BJ (cell line): ENCODE measurements around the gene JAK1. TPM values are rescaled to one million over a fixed set of nuclear protein-coding genes. Genes with fewer than 3 reads are reported as not detected.

Experiments
- CTCF ChIA-PET: fragments of 350-600 bp; formaldehyde crosslinking; extraction: SDS; loops from one replicate; lab custom pipeline; 2021; ENCODE audit warnings: antibody characterized with exemption, inconsistent platforms; lab: Yijun Ruan, JAX
- POLR2A ChIA-PET: fragments of 300-600 bp; sonication (Branson Sonifier 250); formaldehyde crosslinking; extraction: SDS; loops from one replicate; lab custom pipeline; 2021; ENCODE audit warnings: antibody characterized with exemption; lab: Charles Lee
- DNase-seq: peaks from one replicate; pipeline ENCODE4 v3.0.0-alpha.2; 2011; ENCODE audit warnings: low read depth
- H3K27me3 ChIP-seq: 2 replicates; pipeline ENCODE4 v1.6.0; 2011; ENCODE audit warnings: low read length; ENCODE audit not compliant: control insufficient read depth, insufficient read depth
- H3K36me3 ChIP-seq: 2 replicates; pipeline ENCODE4 v1.5.1; 2011; ENCODE audit warnings: low read length; ENCODE audit not compliant: control insufficient read depth, insufficient read depth
- H3K4me3 ChIP-seq: 2 replicates; pipeline ENCODE4 v1.5.1; 2011; ENCODE audit warnings: low read depth, mild to moderate bottlenecking, control low read depth, low read length
- CTCF ChIP-seq: IDR thresholded peaks from 2 replicates; pipeline ENCODE4 v1.5.1; 2011; ENCODE audit warnings: low read depth, mild to moderate bottlenecking, control low read depth, inconsistent platforms, low read length, moderate library complexity; ENCODE audit not compliant: insufficient read depth
- polyA plus RNA-seq: library from polyadenylated mRNA; depleted of rRNA; stranded (reverse); fragments of >200 nt; gene quantifications from 2 replicates; pipeline ENCODE4 v1.2.3, GENCODE V29; 2011

JAK1 gene
- polyA plus RNA-seq, 1 experiment, result 95.0 TPM

GRCh38 chr1:64878931-64879611 is 87.3 kb downstream of the JAK1 start:
- no peak for TF ChIP-seq CTCF
- POLR2A ChIA-PET, result no interaction called here
- no peaks in the 10 kb centered on the region for H3K27me3 ChIP-seq
- H3K4me3 ChIP-seq, result no peak overlapping the region
- CTCF ChIA-PET, result interaction anchor here (0.6 to 1.7 kb wide), 2 partner anchors 11 to 12 kb away, joined by 3 read pairs; no protein-coding TSS in a partner anchor
- peaks cover 17% of the 10 kb centered on the region for H3K36me3 ChIP-seq
- DNase-seq, result no peak

GRCh38 chr1:64878090-64878489 is 88.3 kb downstream of the JAK1 start:
- TF ChIP-seq CTCF, result no peak
- Histone ChIP-seq H3K27me3 (no peaks in the 10 kb centered on the region), H3K4me3 (no peak overlapping the region), H3K36me3 (peaks cover 21% of the 10 kb centered on the region)
- no peak for DNase-seq
- POLR2A ChIA-PET, result no interaction called here
- CTCF ChIA-PET, result no interaction called here

- CTCF ChIA-PET, result no interaction called here
- POLR2A ChIA-PET, result no interaction called here
- Histone ChIP-seq H3K4me3 (no peak overlapping the region), H3K27me3 (no peaks in the 10 kb centered on the region), H3K36me3 (peaks cover 19% of the 10 kb centered on the region)
- DNase-seq, result no peak
- no peak for TF ChIP-seq CTCF
These were observed 88.8 kb downstream of the JAK1 start for GRCh38 chr1:64877598-64877997.

GRCh38 chr1:64877151-64877550 is 89.2 kb downstream of the JAK1 start:
- ChIA-PET CTCF (interaction anchor here (0.6 kb wide), 1 partner anchor 771 kb away, joined by 3 read pairs; no protein-coding TSS in a partner anchor), POLR2A (no interaction called here)
- TF ChIP-seq CTCF, result no peak
- H3K36me3 ChIP-seq, result peaks cover 18% of the 10 kb centered on the region
- no peak for DNase-seq
- H3K27me3 ChIP-seq, result no peaks in the 10 kb centered on the region
- H3K4me3 ChIP-seq, result no peak overlapping the region

- no peak for DNase-seq
- ChIA-PET POLR2A (no interaction called here), CTCF (interaction anchor here (1.3 kb wide), 1 partner anchor 14 kb away, joined by 3 read pairs; no protein-coding TSS in a partner anchor)
- Histone ChIP-seq H3K4me3 (no peak overlapping the region), H3K27me3 (no peaks in the 10 kb centered on the region), H3K36me3 (peaks cover 20% of the 10 kb centered on the region)
- no peak for TF ChIP-seq CTCF
These were observed 90.7 kb downstream of the JAK1 start for GRCh38 chr1:64875606-64876005.
